H1 (cell line): Measurements from ENCODE around the gene MTG1. TPM values are rescaled to one million over a fixed set of nuclear protein-coding genes. Genes with fewer than 3 reads are reported as not detected.

Experiments
- CTCF ChIA-PET: fragments of 300-600 bp; sonication (Branson Sonifier 250); formaldehyde crosslinking; loops from one replicate; lab custom pipeline; 2021; ENCODE audit not compliant: partially characterized antibody; lab: Charles Lee
- POLR2A ChIA-PET: fragments of 300-600 bp; sonication (Branson Sonifier 250); formaldehyde crosslinking; loops from one replicate; lab custom pipeline; 2021; ENCODE audit warnings: inconsistent platforms; ENCODE audit not compliant: partially characterized antibody; lab: Charles Lee
- DNase-seq, 2 experiments: peaks; one replicate each; pipeline versions ENCODE4 v3.0.0 to v3.0.0-alpha.2; 2010 to 2022; ENCODE audit warnings: low spot score in 2 of 2, low read depth in 1 of 2, mixed read lengths in 1 of 2
- FAIRE-seq: peaks from 2 replicates; lab custom pipeline; 2011; peaks lifted over from hg19 to GRCh38; lab: Jason Lieb, UNC
- H2AFZ ChIP-seq: 2 replicates; pipeline ENCODE4 v1.8.1; 2012; ENCODE audit warnings: low read length, inconsistent platforms
- H2AK5ac ChIP-seq: 2 replicates; pipeline ENCODE4 v1.6.1; 2013; ENCODE audit warnings: low read depth, low read length
- H2BK120ac ChIP-seq: replicated peaks from 2 replicates; pipeline ENCODE3; 2013; ENCODE audit warnings: low read depth, low read length, inconsistent platforms
- H2BK12ac ChIP-seq: 2 replicates; pipeline ENCODE4 v1.6.1; 2013; ENCODE audit warnings: low read depth, low read length
- H2BK15ac ChIP-seq: 2 replicates; pipeline ENCODE4 v1.6.1; 2013; ENCODE audit warnings: low read length
- H2BK20ac ChIP-seq: 2 replicates; pipeline ENCODE4 v1.6.1; 2013; ENCODE audit warnings: low read length
- H2BK5ac ChIP-seq: 2 replicates; pipeline ENCODE4 v1.6.1; 2013; ENCODE audit warnings: low read depth, low read length
- H3K14ac ChIP-seq: 2 replicates; pipeline ENCODE4 v1.6.1; 2013; ENCODE audit warnings: inconsistent platforms; ENCODE audit not compliant: insufficient read length
- H3K18ac ChIP-seq: 2 replicates; pipeline ENCODE4 v1.6.1; 2013; ENCODE audit warnings: low read length; ENCODE audit errors: extremely low read depth
- H3K23ac ChIP-seq: 2 replicates; pipeline ENCODE4 v1.6.1; 2013; ENCODE audit warnings: inconsistent platforms; ENCODE audit not compliant: insufficient read length
- H3K23me2 ChIP-seq: 2 replicates; pipeline ENCODE4 v1.6.1; 2013; ENCODE audit warnings: low read depth, low read length
- H3K27ac ChIP-seq: 2 replicates; pipeline ENCODE4 v1.6.1; 2011; ENCODE audit warnings: low read depth, low read length, inconsistent platforms
- H3K27me3 ChIP-seq, 4 experiments: replicated peaks in 1 of 4; 1 replicate in 1 of 4; 2 replicates in 3 of 4; pipeline versions ENCODE4 v1.6.1 to v1.8.1; 2011 to 2013; ENCODE audit warnings: low read length in 3 of 4, mild to moderate bottlenecking in 3 of 4, inconsistent platforms in 2 of 4, mixed read lengths in 2 of 4, moderate library complexity in 1 of 4; ENCODE audit not compliant: control insufficient read depth in 3 of 4, insufficient read depth in 3 of 4; ENCODE audit errors: extremely low read depth in 1 of 4
- H3K36me3 ChIP-seq, 4 experiments: 2 replicates each; pipeline versions ENCODE4 v1.6.1 to v1.8.1; 2011 to 2013; ENCODE audit warnings: mild to moderate bottlenecking in 4 of 4, low read length in 3 of 4, moderate library complexity in 2 of 4, control low read depth in 1 of 4, inconsistent platforms in 1 of 4; ENCODE audit not compliant: insufficient read depth in 4 of 4, control insufficient read depth in 2 of 4
- H3K4ac ChIP-seq: replicated peaks from 2 replicates; pipeline ENCODE3; 2013; ENCODE audit warnings: low read length, low read depth, mixed read lengths, inconsistent platforms; ENCODE audit not compliant: insufficient read length
- H3K4me1 ChIP-seq, 4 experiments: replicated peaks in 1 of 4; 1 replicate in 1 of 4; 2 replicates in 3 of 4; pipeline versions ENCODE4 v1.6.1 to v1.8.1; 2011 to 2013; ENCODE audit warnings: low read length in 3 of 4, inconsistent platforms in 2 of 4, mixed read lengths in 1 of 4; ENCODE audit not compliant: insufficient read depth in 4 of 4, control insufficient read depth in 3 of 4
- H3K4me2 ChIP-seq, 2 experiments: 2 replicates each; pipeline versions ENCODE4 v1.6.1 to v1.8.1; 2011 to 2013; ENCODE audit warnings: low read depth in 2 of 2, low read length in 2 of 2, control low read depth in 1 of 2, inconsistent platforms in 1 of 2, mild to moderate bottlenecking in 1 of 2; ENCODE audit not compliant: insufficient read depth in 1 of 2
- H3K4me3 ChIP-seq, 4 experiments: fragments of 200-600, 300-600 bp in 1 of 4; sonication (generic), shearing (Covaris generic), sonication (Bioruptor Twin) in 1 of 4; 2 replicates each; pipeline versions ENCODE4 v1.5.1 to v1.8.1; 2011 to 2016; ENCODE audit warnings: low read length in 4 of 4, low read depth in 3 of 4, control low read depth in 2 of 4, inconsistent platforms in 2 of 4, mild to moderate bottlenecking in 2 of 4, mixed read lengths in 1 of 4, moderate library complexity in 1 of 4; ENCODE audit not compliant: insufficient read depth in 2 of 4; ENCODE audit errors: extremely low read depth in 1 of 4
- H3K56ac ChIP-seq: replicated peaks from 2 replicates; pipeline ENCODE3; 2013; ENCODE audit warnings: low read depth, mild to moderate bottlenecking, mixed read lengths, low read length, inconsistent platforms; ENCODE audit not compliant: insufficient read length
- H3K79me1 ChIP-seq: 2 replicates; pipeline ENCODE4 v1.6.1; 2013; ENCODE audit warnings: low read depth, low read length, control low read depth
- H3K79me2 ChIP-seq, 2 experiments: 2 replicates each; pipeline versions ENCODE4 v1.6.1 to v1.8.1; 2012 to 2013; ENCODE audit warnings: low read length in 2 of 2, mild to moderate bottlenecking in 2 of 2, inconsistent platforms in 1 of 2; ENCODE audit not compliant: insufficient read depth in 2 of 2, control insufficient read depth in 1 of 2
- H3K9ac ChIP-seq, 4 experiments: replicated peaks in 1 of 4; 1 replicate in 1 of 4; 2 replicates in 3 of 4; pipeline versions ENCODE4 v1.6.1 to v1.8.1; 2011 to 2013; ENCODE audit warnings: low read depth in 3 of 4, low read length in 3 of 4, control low read depth in 2 of 4, mild to moderate bottlenecking in 2 of 4, moderate library complexity in 2 of 4, inconsistent platforms in 1 of 4; ENCODE audit errors: extremely low read depth in 1 of 4
- H3K9me3 ChIP-seq, 2 experiments: 2 replicates each; pipeline versions ENCODE4 v1.6.1 to v1.8.1; 2012 to 2013; ENCODE audit warnings: mild to moderate bottlenecking in 2 of 2, moderate library complexity in 2 of 2, control low read depth in 1 of 2, inconsistent platforms in 1 of 2, low read depth in 1 of 2, low read length in 1 of 2, mixed read lengths in 1 of 2; ENCODE audit not compliant: insufficient read depth in 2 of 2
- H4K20me1 ChIP-seq, 2 experiments: replicated peaks in 1 of 2; 2 replicates each; pipeline versions ENCODE3 to v1.8.1; 2011 to 2013; ENCODE audit warnings: inconsistent platforms in 2 of 2, low read length in 2 of 2, mild to moderate bottlenecking in 1 of 2; ENCODE audit not compliant: insufficient read depth in 2 of 2, control insufficient read depth in 1 of 2
- H4K5ac ChIP-seq: 2 replicates; pipeline ENCODE4 v1.6.1; 2013; ENCODE audit warnings: low read length, low read depth, mixed read lengths, inconsistent platforms; ENCODE audit not compliant: insufficient read length
- H4K8ac ChIP-seq: 2 replicates; pipeline ENCODE4 v1.8.0; 2013; ENCODE audit warnings: mild to moderate bottlenecking, moderate library complexity, low read length, inconsistent platforms; ENCODE audit not compliant: insufficient read depth; ENCODE audit errors: extremely low read depth
- H4K91ac ChIP-seq: replicated peaks from 2 replicates; pipeline ENCODE3; 2013; ENCODE audit warnings: low read length, mixed read lengths, inconsistent platforms; ENCODE audit not compliant: insufficient read length
- BACH1 ChIP-seq: IDR thresholded peaks from 2 replicates; pipeline ENCODE4 v1.6.1; 2012; ENCODE audit warnings: low read length, improper control_type of control experiment
- BRCA1 ChIP-seq: IDR thresholded peaks from 2 replicates; pipeline ENCODE4 v1.6.1; 2012; ENCODE audit warnings: low read depth, low read length, improper control_type of control experiment
- CEBPB ChIP-seq: IDR thresholded peaks from 2 replicates; pipeline ENCODE4 v1.6.1; 2012; ENCODE audit warnings: low read depth, low read length
- HDAC2 ChIP-seq, 2 experiments: fragments of 300-600 bp in 1 of 2; sonication (generic) in 1 of 2; IDR thresholded peaks; 2 replicates each; pipeline ENCODE4 v1.6.1; 2011 to 2012; ENCODE audit warnings: low read depth in 2 of 2, low read length in 2 of 2, mild to moderate bottlenecking in 2 of 2, moderate library complexity in 2 of 2, borderline replicate concordance in 1 of 2, inconsistent platforms in 1 of 2
- WGBS, 2 experiments: shearing (Covaris generic) in 1 of 2; methylation state at CpG; one replicate each; pipeline versions ENCODE4 v1.1.6 to v1.1.7; 2013 to 2015; ENCODE audit warnings: low lambda C conversion rate in 2 of 2, mixed read lengths in 2 of 2, inconsistent platforms in 1 of 2, low coverage in 1 of 2, missing lambda C conversion rate in 1 of 2; ENCODE audit not compliant: insufficient replicate concordance in 2 of 2, insufficient coverage in 1 of 2, insufficient read length in 1 of 2; ENCODE audit errors: extremely low coverage in 1 of 2, missing lambda C conversion rate in 1 of 2; 5-methylcytosine and 5-hydroxymethylcytosine counted together
- polyA plus RNA-seq, 7 experiments: library from polyadenylated mRNA; depleted of rRNA in 3 of 7; stranded (reverse) in 5 of 7; unstranded in 2 of 7; fragments of >200 nt in 5 of 7; fragments of 200-250 nt in 2 of 7; gene quantifications; 1 replicate in 5 of 7; 2 replicates in 1 of 7; 4 replicates in 1 of 7; pipeline versions ENCODE4 v1.2.1 to v1.2.3, GENCODE V29; 2011 to 2013; ENCODE audit warnings: missing spikeins in 2 of 7, mixed read lengths in 2 of 7
- total RNA-seq: library from RNA; stranded (reverse); fragmentation: NEBNext Ultra II Directional; extraction: Animal tissue kit (Norgen Biotek cat#: 25700); gene quantifications from 2 replicates; pipeline ENCODE4 v1.2.1, GENCODE V29; 2021
- TF ChIP-seq, protein P1 (sequence below), 3 experiments: IDR thresholded peaks; 1 replicate in 2 of 3; 2 replicates in 1 of 3; pipeline versions ENCODE4 v1.5.1 to v1.6.1; 2011; ENCODE audit warnings: low read length in 3 of 3, mild to moderate bottlenecking in 3 of 3, inconsistent platforms in 2 of 3, low read depth in 1 of 3, moderate library complexity in 1 of 3; ENCODE audit not compliant: insufficient read depth in 1 of 3; ENCODE audit errors: control extremely low read depth in 1 of 3

The MTG1 gene
- total and polyA plus RNA-seq, 2 of the 8 experiments (the other 6 are each of a cell fraction or from before 2014, with no cell fraction given) = 56.6 to 81.6 TPM

DNA sequence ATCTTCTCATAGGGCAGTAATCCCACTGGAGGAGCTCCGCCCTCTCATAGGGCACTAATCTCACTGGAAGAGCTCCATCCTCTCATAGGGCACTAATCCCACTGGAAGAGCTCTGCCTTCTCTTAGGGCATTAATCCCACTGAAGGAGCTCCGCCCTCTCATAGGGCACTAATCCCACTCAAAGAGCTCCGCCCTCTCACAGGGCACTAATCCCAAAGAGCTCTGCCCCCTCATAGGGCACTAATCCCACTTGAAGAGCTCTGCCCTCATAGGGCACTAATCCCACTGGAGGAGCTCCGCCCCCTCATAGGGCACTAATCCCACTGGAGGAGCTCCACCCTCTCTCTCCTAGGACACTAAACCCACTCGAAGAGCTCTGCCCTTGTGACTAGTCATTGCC is 32.7 kb upstream of the MTG1 start:
- DNase-seq (no peak), FAIRE-seq (no peak)
- H4K5ac ChIP-seq = no peak overlapping the region
- CTCF ChIA-PET = interaction anchor here (0.7 to 2.5 kb wide), 10 partner anchors 9 to 53 kb away, joined by 3 to 13 read pairs (median 5); partner anchors contain the start of gene PRAP1
- no peak overlapping the region for H2BK20ac ChIP-seq
- H3K9ac ChIP-seq = no peak overlapping the region
- H4K91ac ChIP-seq = no peak overlapping the region
- H2BK15ac ChIP-seq = no peak overlapping the region
- H3K56ac ChIP-seq = no peak overlapping the region
- H2AFZ ChIP-seq = no peak overlapping the region
- H3K27ac ChIP-seq = no peak overlapping the region
- no peak overlapping the region for H2BK5ac ChIP-seq
- no peak overlapping the region for H3K18ac ChIP-seq
- POLR2A ChIA-PET = interaction anchor here (1.3 to 3.0 kb wide), 8 partner anchors 9 to 34 kb away, joined by 3 to 12 read pairs (median 8); partner anchors contain the start of genes ECHS1, PAOX and PRAP1
- H3K23me2 ChIP-seq = peaks cover 6% of the 10 kb centered on the region; the same call in 1 of the 2 replicates
- no peak overlapping the region for H3K4me3 ChIP-seq
- H3K79me1 ChIP-seq = no peaks in the 10 kb centered on the region
- no peak overlapping the region for H3K23ac ChIP-seq
- 88% methylated on average over 5 of the region's 5 CpGs; no CpG with 5 or more reads in 1 of the 2 experiments for WGBS, 2 experiments
- H3K36me3 ChIP-seq = peaks cover 13 to 32% (median 26%) of the 10 kb centered on the region in 4 experiments
- H3K14ac ChIP-seq = no peak overlapping the region
- H2AK5ac ChIP-seq = no peak overlapping the region
- TF ChIP-seq, protein P1, sequence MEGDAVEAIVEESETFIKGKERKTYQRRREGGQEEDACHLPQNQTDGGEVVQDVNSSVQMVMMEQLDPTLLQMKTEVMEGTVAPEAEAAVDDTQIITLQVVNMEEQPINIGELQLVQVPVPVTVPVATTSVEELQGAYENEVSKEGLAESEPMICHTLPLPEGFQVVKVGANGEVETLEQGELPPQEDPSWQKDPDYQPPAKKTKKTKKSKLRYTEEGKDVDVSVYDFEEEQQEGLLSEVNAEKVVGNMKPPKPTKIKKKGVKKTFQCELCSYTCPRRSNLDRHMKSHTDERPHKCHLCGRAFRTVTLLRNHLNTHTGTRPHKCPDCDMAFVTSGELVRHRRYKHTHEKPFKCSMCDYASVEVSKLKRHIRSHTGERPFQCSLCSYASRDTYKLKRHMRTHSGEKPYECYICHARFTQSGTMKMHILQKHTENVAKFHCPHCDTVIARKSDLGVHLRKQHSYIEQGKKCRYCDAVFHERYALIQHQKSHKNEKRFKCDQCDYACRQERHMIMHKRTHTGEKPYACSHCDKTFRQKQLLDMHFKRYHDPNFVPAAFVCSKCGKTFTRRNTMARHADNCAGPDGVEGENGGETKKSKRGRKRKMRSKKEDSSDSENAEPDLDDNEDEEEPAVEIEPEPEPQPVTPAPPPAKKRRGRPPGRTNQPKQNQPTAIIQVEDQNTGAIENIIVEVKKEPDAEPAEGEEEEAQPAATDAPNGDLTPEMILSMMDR (IDR thresholded peaks at IDR 0.05; ENCODE audit: control extremely low read depth in 1 of 3, insufficient read depth in 1 of 3, low read depth in 1 of 3, low read length in 3 of 3) = no peak
- TF ChIP-seq BRCA1 (no peak), BACH1 (no peak), HDAC2 (IDR thresholded peaks at IDR 0.05; ENCODE audit: borderline replicate concordance in 1 of 2, low read depth in 2 of 2, low read length in 2 of 2) (no peak), CEBPB (no peak)
- H3K4ac ChIP-seq = no peak overlapping the region
- H4K20me1 ChIP-seq = peaks cover 4 to 10% of the 10 kb centered on the region in 2 experiments
- H3K4me2 ChIP-seq = no peak overlapping the region
- H4K8ac ChIP-seq = no peak overlapping the region
- peaks cover 0 to 19% (median 7%) of the 10 kb centered on the region in 4 experiments; a peak in 5 of 7 replicates for H3K27me3 ChIP-seq
- H2BK120ac ChIP-seq = no peak overlapping the region
- H2BK12ac ChIP-seq = no peak overlapping the region
- peaks cover 0 to 6% (median 3%) of the 10 kb centered on the region in 4 experiments; a peak in 3 of 7 replicates for H3K4me1 ChIP-seq
- no peaks in the 10 kb centered on the region for H3K79me2 ChIP-seq
- H3K9me3 ChIP-seq = no peaks in the 10 kb centered on the region
